Activated T-cell treated with anti-CD3 and anti-CD28 coated beads, Interleukin-2, amount 50 U/mL, for 24 hours (primary cell): Measurements from ENCODE around the gene TBX2.
"Not testable (repeated sequence)": the region's sequence is repeated elsewhere in the genome, so short reads cannot be mapped to it uniquely, and the experiment has no call there.

Experiments used
- DNase-seq: peaks from one replicate; pipeline ENCODE4 v3.0.0-alpha.2; 2020
- H3K27ac Mint-ChIP-seq: 2 replicates; pipeline ENCODE4 v1.8.0; 2020; ENCODE audit warnings: mild to moderate bottlenecking, mixed read lengths
- H3K27me3 Mint-ChIP-seq: 2 replicates; pipeline ENCODE4 v1.8.0; 2020; ENCODE audit warnings: mixed read lengths
- H3K36me3 Mint-ChIP-seq: 2 replicates; pipeline ENCODE4 v1.8.0; 2020; ENCODE audit warnings: low read depth, mixed read lengths
- H3K4me1 Mint-ChIP-seq: 2 replicates; pipeline ENCODE4 v1.8.0; 2020; ENCODE audit warnings: low read depth, mixed read lengths
- H3K4me3 Mint-ChIP-seq: 2 replicates; pipeline ENCODE4 v1.8.0; 2020; ENCODE audit warnings: mild to moderate bottlenecking, moderate library complexity, mixed read lengths
- H3K9me3 Mint-ChIP-seq: 2 replicates; pipeline ENCODE4 v1.8.0; 2020; ENCODE audit warnings: mixed read lengths

The TBX2 gene

GRCh38 chr17:61399131-61400065 is at the start of gene TBX2:
TBX2 (plus strand) TSS chr17:61399843; CDS start chr17:61400177, 334 bp downstream.
- Mint-ChIP-seq H3K27ac (peak within 1 kb of the TSS; percentile 9), H3K27me3 (peaks cover 71% of the 10 kb centered on the region), H3K4me1 (peaks cover 46% of the 10 kb centered on the region), H3K36me3 (no peaks in the 10 kb centered on the region), H3K4me3 (peak within 1 kb of the TSS; percentile 58), H3K9me3 (no peaks in the 10 kb centered on the region)
- no peak for DNase-seq

DNA sequence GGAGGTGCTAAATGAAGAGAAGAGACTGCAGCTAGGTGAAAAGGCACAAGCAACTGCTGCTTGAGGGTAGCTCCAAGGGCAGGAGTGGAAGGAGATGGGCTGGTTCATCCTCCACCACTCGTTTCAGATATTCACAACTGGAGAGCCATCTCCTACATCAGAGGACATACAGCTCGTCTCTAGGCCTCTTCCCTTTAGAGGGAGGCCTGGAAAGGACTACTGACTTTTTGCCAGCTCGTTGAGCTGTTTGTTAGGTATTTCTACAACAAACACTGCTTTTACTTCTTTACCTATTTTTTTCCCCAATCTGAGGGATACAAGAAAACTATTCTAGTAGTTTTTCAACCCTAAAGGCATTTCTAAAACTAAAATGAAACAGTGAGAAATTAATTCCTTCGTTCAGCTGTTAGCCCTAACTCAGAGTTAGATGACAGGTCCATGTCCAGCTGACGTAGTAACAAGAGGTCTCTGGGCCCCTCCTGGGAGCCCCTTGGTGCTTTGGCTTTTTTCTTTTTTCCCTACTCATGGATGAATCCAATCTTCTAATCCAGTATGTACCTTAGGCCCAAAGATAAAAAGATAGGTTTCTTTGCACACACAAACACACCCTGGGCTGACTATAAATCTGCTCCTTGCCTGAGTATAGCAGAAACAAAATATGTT is 47.8 kb upstream of the TBX2 start:
- H3K27ac Mint-ChIP-seq, result no peak overlapping the region
- no peaks in the 10 kb centered on the region for H3K27me3 Mint-ChIP-seq
- no peak for DNase-seq
- no peaks in the 10 kb centered on the region for H3K4me1 Mint-ChIP-seq
- H3K9me3 Mint-ChIP-seq, result no peaks in the 10 kb centered on the region
- H3K4me3 Mint-ChIP-seq, result no peak overlapping the region
- no peaks in the 10 kb centered on the region for H3K36me3 Mint-ChIP-seq

DNA sequence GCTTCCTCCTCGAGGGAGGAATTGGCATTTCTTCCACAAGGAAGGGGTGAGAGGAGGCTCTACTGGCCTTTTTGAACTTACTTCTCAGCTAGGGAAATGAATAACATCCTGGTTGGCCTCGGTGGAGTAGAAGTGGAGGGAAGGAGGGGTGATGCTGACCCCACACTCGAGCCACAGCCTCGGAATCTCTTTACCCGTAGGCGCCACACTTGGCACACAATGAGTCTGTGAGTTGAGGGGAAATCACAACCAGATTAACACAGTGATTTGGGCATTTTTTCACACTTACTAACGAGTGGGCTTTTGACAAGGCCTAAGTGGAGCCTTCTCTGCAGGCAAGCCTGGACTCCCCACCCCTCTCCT is 47.3 kb upstream of the TBX2 start:
- Mint-ChIP-seq H3K27me3 (no peaks in the 10 kb centered on the region), H3K4me3 (no peak overlapping the region), H3K27ac (no peak overlapping the region), H3K4me1 (no peaks in the 10 kb centered on the region), H3K9me3 (no peaks in the 10 kb centered on the region), H3K36me3 (no peaks in the 10 kb centered on the region)
- DNase-seq, result no peak

- Mint-ChIP-seq H3K9me3 (no peaks in the 10 kb centered on the region), H3K27me3 (no peaks in the 10 kb centered on the region), H3K4me1 (no peaks in the 10 kb centered on the region), H3K4me3 (no peak overlapping the region), H3K27ac (no peak overlapping the region), H3K36me3 (no peaks in the 10 kb centered on the region)
- DNase-seq, result no peak
These were observed 46.7 kb upstream of the TBX2 start for GRCh38 chr17:61352781-61353491.

- Mint-ChIP-seq H3K9me3 (no peaks in the 10 kb centered on the region), H3K4me3 (no peak overlapping the region), H3K27ac (no peak overlapping the region), H3K36me3 (no peaks in the 10 kb centered on the region), H3K4me1 (no peaks in the 10 kb centered on the region), H3K27me3 (no peaks in the 10 kb centered on the region)
- DNase-seq, result no peak
These were observed 46.0 kb upstream of the TBX2 start for GRCh38 chr17:61353615-61354014.

DNA sequence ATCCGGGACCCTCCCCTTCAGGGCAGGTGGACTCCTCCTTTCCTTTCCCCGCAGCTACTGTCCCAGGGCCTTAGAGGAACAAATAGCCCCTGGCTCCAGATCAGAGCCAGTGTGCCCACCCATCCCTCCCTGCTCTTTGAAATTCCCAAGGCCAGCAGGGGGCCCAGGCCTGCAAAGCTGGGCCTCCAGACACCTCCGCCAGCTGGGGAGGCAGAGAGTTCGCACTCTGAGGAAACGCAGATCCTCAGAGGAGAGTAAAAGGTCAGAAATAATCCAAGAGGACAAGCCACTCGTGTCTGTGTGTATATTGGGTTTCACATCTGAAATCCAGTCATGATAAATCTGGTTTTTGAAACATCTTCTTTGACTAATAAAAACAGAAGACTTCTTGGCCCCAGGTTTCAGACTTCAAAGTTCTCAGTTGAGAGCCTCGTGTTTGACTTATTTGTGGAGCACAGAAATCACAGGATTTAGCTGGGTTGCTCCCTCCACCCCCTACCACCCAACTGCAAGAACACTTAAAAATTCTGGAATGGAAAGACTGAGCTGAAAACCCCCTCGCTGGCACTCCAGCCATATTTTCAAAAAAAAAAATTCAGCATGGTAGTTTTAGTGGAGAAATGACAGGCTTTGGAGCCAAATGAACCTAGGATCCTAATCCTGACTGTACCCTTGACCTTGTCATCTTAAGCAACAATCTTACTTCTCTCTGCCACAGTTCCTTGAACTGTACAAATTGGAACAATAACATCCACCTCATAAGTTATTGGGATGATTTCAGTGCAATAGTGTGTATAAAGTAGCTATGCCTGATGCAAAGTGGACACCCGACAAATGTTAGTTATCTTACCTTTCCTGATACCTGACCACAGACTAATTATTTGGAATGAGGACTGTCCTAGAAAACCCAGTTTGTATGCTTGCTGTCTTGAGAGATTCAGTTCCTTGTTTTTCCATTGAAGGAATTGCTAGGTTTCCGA is 44.5 kb upstream of the TBX2 start:
- H3K27me3 Mint-ChIP-seq, result no peaks in the 10 kb centered on the region
- no peaks in the 10 kb centered on the region for H3K4me1 Mint-ChIP-seq
- no peaks in the 10 kb centered on the region for H3K36me3 Mint-ChIP-seq
- DNase-seq, result no peak
- H3K4me3 Mint-ChIP-seq, result no peak overlapping the region
- no peaks in the 10 kb centered on the region for H3K9me3 Mint-ChIP-seq
- H3K27ac Mint-ChIP-seq, result no peak overlapping the region

DNA sequence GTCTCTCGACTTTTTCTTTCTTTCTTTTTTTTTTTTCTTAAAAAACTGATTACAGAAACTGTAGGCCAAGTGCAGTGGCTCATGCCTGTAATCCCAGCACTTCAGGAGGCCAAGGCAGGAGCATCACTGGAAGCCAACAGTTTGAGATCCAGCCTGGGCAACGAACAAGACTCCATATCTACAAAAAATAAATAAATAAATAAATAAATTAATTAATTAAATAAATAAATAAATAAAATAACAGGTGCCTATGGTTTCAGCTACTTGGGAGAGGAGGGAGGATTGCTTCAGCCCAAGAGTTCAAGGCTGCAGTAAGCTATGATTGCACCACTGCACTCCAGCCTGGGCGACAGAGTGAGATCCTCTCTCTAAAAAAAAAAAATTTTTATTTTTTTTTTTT is 42.6 kb upstream of the TBX2 start:
- H3K4me3 Mint-ChIP-seq, H3K4me1 Mint-ChIP-seq, DNase-seq, H3K27me3 Mint-ChIP-seq, H3K36me3 Mint-ChIP-seq, H3K9me3 Mint-ChIP-seq, H3K27ac Mint-ChIP-seq: not testable (repeated sequence)

DNA sequence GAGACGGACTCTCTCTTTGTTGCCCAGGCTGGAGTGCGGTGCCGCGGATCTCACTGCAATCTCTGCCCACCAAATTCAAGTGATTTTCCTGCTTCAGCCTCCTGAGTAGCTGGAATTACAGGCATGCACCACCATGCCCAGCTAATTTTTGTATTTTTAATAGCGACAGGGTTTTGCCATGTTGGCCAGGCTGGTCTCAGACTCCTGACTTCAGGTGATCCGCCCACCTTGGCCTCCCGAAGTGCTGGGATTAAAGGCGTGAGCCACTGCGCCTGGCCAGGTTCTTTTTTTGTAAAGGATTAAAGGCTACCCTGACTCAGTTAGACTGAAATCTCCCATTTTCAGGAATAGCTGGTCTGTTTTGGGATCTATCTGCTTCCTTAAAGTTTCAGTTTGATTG is 40.1 kb upstream of the TBX2 start:
- H3K9me3 Mint-ChIP-seq, H3K4me1 Mint-ChIP-seq, H3K27ac Mint-ChIP-seq, H3K27me3 Mint-ChIP-seq, H3K36me3 Mint-ChIP-seq, DNase-seq, H3K4me3 Mint-ChIP-seq: not testable (repeated sequence)

DNA sequence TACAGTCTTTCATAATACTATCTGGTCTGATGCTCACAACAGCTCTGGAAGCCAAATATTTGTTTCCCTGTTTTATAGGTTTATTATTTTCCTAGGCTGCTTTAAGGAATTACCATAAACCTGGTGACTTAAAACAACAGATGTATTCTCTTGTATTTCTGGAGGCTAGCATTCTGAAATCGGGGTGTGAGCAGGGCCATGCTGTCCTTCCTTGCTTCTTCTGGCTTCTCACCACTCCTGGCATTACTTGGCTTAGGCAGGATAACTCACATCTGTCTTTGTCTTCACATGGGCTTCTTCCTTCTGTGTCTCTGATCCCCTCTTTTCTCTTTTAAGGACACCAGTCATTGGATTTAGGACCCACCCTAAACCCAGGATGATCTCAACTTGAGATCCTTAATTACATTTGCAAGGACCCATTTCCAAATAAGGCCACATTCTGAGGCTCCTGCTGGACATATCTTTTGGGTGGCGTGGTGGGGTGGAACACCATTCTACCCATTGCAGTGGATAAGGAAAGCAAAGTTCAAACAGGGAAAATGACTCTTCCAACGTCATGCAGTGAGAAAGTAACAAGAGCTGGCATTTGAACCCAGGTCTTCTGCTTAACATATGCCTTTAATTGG is 39.2 kb upstream of the TBX2 start:
- Mint-ChIP-seq H3K27ac (no peak overlapping the region), H3K4me1 (no peaks in the 10 kb centered on the region), H3K27me3 (no peaks in the 10 kb centered on the region), H3K36me3 (no peaks in the 10 kb centered on the region), H3K4me3 (no peak overlapping the region), H3K9me3 (no peaks in the 10 kb centered on the region)
- DNase-seq, result no peak

GRCh38 chr17:61361084-61361483 is 38.6 kb upstream of the TBX2 start:
- H3K36me3 Mint-ChIP-seq, result no peaks in the 10 kb centered on the region
- no peak for DNase-seq
- H3K9me3 Mint-ChIP-seq, result no peaks in the 10 kb centered on the region

DNA sequence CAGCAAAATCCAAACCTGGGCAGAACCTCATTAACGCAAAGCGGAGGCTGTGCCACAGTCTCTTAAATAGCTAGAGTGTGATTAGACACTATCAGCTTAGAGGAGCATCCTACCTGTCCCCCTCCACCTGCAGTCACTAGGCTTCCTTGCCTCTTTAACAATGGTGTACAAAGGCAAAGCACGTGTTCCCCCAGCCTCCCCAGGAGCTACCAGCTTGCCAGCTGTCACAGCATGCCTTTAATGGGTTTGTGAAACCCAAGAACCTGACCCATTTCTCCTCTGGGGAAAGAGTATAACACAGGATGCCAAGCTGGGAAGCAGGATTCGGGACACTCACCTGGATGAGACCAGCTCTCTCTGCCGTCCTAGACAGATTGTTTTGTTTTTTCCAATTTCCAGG is 37.2 kb upstream of the TBX2 start:
- Mint-ChIP-seq H3K27me3 (no peaks in the 10 kb centered on the region), H3K4me1 (no peaks in the 10 kb centered on the region), H3K9me3 (no peaks in the 10 kb centered on the region), H3K4me3 (no peak overlapping the region), H3K36me3 (no peaks in the 10 kb centered on the region), H3K27ac (no peak overlapping the region)
- no peak for DNase-seq

More at GRCh38 chr17:61361084-61361483, 38.6 kb upstream of the TBX2 start:
- H3K4me3 Mint-ChIP-seq, result no peak overlapping the region
- no peaks in the 10 kb centered on the region for H3K4me1 Mint-ChIP-seq
- H3K27me3 Mint-ChIP-seq, result no peaks in the 10 kb centered on the region
- H3K27ac Mint-ChIP-seq, result no peak overlapping the region

DNA sequence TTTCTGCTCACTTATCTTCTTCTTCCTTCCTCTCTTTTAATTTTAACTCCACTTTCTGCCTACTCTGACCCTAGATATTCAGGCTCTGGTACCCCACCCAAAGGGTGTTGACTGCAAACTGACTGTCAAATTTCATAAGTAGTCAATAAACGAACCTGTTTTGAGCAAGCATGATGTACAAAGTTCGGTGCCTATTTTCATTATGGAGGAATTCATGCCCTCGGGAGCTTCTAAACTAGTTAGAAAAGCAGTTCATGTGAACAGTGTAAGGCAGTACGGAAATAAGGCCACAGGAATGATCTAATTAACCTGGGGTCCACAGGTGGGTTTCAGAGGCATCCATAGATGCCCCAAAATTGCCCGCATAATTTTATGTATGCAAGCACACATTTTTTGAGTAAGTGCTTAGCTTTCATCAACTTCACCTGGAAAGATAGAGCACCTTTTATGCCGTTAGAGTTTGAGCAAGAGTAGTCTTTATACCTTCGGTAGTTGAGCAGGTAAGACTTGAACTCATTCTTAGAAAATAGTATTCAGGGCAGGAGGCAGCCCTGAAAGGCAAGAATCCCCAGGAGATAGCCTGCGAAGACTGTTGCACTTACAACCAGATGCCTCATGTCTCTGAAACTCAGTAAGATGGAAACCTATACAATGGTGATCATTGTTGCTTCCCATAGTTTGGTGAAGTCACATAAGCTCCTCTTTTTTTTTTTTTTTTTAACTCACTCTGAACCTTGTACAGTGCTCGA is 36.6 kb upstream of the TBX2 start:
- Mint-ChIP-seq H3K4me3 (no peak overlapping the region), H3K27ac (no peak overlapping the region), H3K9me3 (no peaks in the 10 kb centered on the region), H3K36me3 (no peaks in the 10 kb centered on the region), H3K27me3 (no peaks in the 10 kb centered on the region), H3K4me1 (no peaks in the 10 kb centered on the region)
- no peak for DNase-seq
